ENCODE data around the gene TRPM2. TPM values are rescaled to one million over a fixed set of nuclear protein-coding genes. Genes with fewer than 3 reads are reported as not detected.

Gene TRPM2
- total RNA-seq, 1 experiment from 2014 or later = 0.26 TPM

GRCh38 chr21:44471341-44471740 is 117.9 kb downstream of the TRPM2 start:
- in situ Hi-C loops (cut with HindIII; ENCODE audit: low pct_unique_long_range_greater_than_20kb, low sequenced_read_pairs) = no loop called here
- CTCF ChIA-PET = no interaction called here
- DNase-seq (ENCODE audit: low read depth, low spot score) (no peak), ATAC-seq (no peak)
- intact Hi-C loops (cut with micrococcal nuclease; ENCODE audit: unreplicated experiment) = no loop called here
- POLR2A ChIA-PET = no interaction called here
- no peaks in the 10 kb centered on the region for H3K27me3 ChIP-seq (ENCODE audit: control insufficient read depth, insufficient read depth, low read length)
- H3K4me3 ChIP-seq (ENCODE audit: low read depth in 2 of 2, low read length in 2 of 2) = no peak overlapping the region
- H3K27ac ChIP-seq (ENCODE audit: low read length) = no peak overlapping the region
- no peaks in the 10 kb centered on the region for H3K9me3 ChIP-seq (ENCODE audit: control insufficient read depth, insufficient read depth, low read depth, low read length)
- no peaks in the 10 kb centered on the region for H3K36me3 ChIP-seq (ENCODE audit: control insufficient read depth, insufficient read depth, low read length)
- H3K4me1 ChIP-seq (ENCODE audit: control insufficient read depth, insufficient read depth, low read length) = no peaks in the 10 kb centered on the region
- BruUV-seq (replicated peaks) = no TSS peak
- TF ChIP-seq TCF7L2 (IDR thresholded peaks at IDR 0.05; ENCODE audit: low read depth, low read length) (no peak), SIN3A (IDR thresholded peaks at IDR 0.05; ENCODE audit: borderline replicate concordance, insufficient read depth, low read depth, low read length) (no peak), POLR2AphosphoS5 (IDR thresholded peaks at IDR 0.05; ENCODE audit: low read depth, low read length) (no peak), CTCF (IDR thresholded peaks at IDR 0.05) (no peak), REST (IDR thresholded peaks at IDR 0.05; ENCODE audit: insufficient read depth in 1 of 2, low read depth in 2 of 2, low read length in 1 of 2) (no peak)

- DNase-seq (ENCODE audit: low read depth, low spot score) (no peak), ATAC-seq (no peak)
- no TSS peak for BruUV-seq (replicated peaks)
- Histone ChIP-seq H3K4me1 (ENCODE audit: control insufficient read depth, insufficient read depth, low read length) (no peaks in the 10 kb centered on the region), H3K27me3 (ENCODE audit: control insufficient read depth, insufficient read depth, low read length) (no peaks in the 10 kb centered on the region), H3K4me3 (ENCODE audit: low read depth in 2 of 2, low read length in 2 of 2) (no peak overlapping the region), H3K27ac (ENCODE audit: low read length) (no peak overlapping the region), H3K36me3 (ENCODE audit: control insufficient read depth, insufficient read depth, low read length) (no peaks in the 10 kb centered on the region), H3K9me3 (ENCODE audit: control insufficient read depth, insufficient read depth, low read depth, low read length) (no peaks in the 10 kb centered on the region)
- no peak for TF ChIP-seq SIN3A (IDR thresholded peaks at IDR 0.05; ENCODE audit: borderline replicate concordance, insufficient read depth, low read depth, low read length)
- intact Hi-C loops (cut with micrococcal nuclease; ENCODE audit: unreplicated experiment) (no loop called here), in situ Hi-C loops (cut with HindIII; ENCODE audit: low pct_unique_long_range_greater_than_20kb, low sequenced_read_pairs) (no loop called here)
- ChIA-PET CTCF (no interaction called here), POLR2A (no interaction called here)
Measured at GRCh38 chr21:44471996-44472395, 118.6 kb downstream of the TRPM2 start.

GRCh38 chr21:44473915-44474555 is 120.6 kb downstream of the TRPM2 start:
- no peak overlapping the region for H3K27ac ChIP-seq (ENCODE audit: low read length)
- H3K4me1 ChIP-seq (ENCODE audit: control insufficient read depth, insufficient read depth, low read length) = no peaks in the 10 kb centered on the region
- H3K4me3 ChIP-seq (ENCODE audit: low read depth in 2 of 2, low read length in 2 of 2) = no peak overlapping the region
- ChIA-PET POLR2A (no interaction called here), CTCF (no interaction called here)
- DNase-seq (ENCODE audit: low read depth, low spot score) (no peak), ATAC-seq (no peak)
- no TSS peak for BruUV-seq (replicated peaks)
- TF ChIP-seq TCF7L2 (IDR thresholded peaks at IDR 0.05; ENCODE audit: low read depth, low read length) = no peak
- no peak for TF ChIP-seq REST (IDR thresholded peaks at IDR 0.05; ENCODE audit: insufficient read depth in 1 of 2, low read depth in 2 of 2, low read length in 1 of 2)
- no peak for TF ChIP-seq POLR2AphosphoS5 (IDR thresholded peaks at IDR 0.05; ENCODE audit: low read depth, low read length)
- no peak for TF ChIP-seq SIN3A (IDR thresholded peaks at IDR 0.05; ENCODE audit: borderline replicate concordance, insufficient read depth, low read depth, low read length)
- TF ChIP-seq CTCF (IDR thresholded peaks at IDR 0.05) = no peak
- intact Hi-C loops (cut with micrococcal nuclease; ENCODE audit: unreplicated experiment) = no loop called here
- no peaks in the 10 kb centered on the region for H3K36me3 ChIP-seq (ENCODE audit: control insufficient read depth, insufficient read depth, low read length)
- no peaks in the 10 kb centered on the region for H3K27me3 ChIP-seq (ENCODE audit: control insufficient read depth, insufficient read depth, low read length)
- H3K9me3 ChIP-seq (ENCODE audit: control insufficient read depth, insufficient read depth, low read depth, low read length) = no peaks in the 10 kb centered on the region
- in situ Hi-C loops (cut with HindIII; ENCODE audit: low pct_unique_long_range_greater_than_20kb, low sequenced_read_pairs) = no loop called here
